DOHH2 (cell line): Measurements from ENCODE around the gene SORL1.
A peak's percentile ranks its signal among the peaks of the same experiment; 100 is the strongest.

Source experiments
- H3F3A ChIP-seq: fragments of 200-600 bp; sonication (generic), shearing (Covaris generic); 2 replicates; pipeline ENCODE4 v1.6.0; 2016; ENCODE audit warnings: antibody characterized with exemption, mild to moderate bottlenecking; ENCODE audit not compliant: control insufficient read depth, insufficient read depth
- H3K27ac ChIP-seq: fragments of 200-600 bp; sonication (generic); 2 replicates; pipeline ENCODE4 v1.5.1; 2014; ENCODE audit warnings: low read depth, mild to moderate bottlenecking, low read length, moderate library complexity
- H3K27me3 ChIP-seq: fragments of 200-600 bp; sonication (generic); 2 replicates; pipeline ENCODE4 v1.6.1; 2014; ENCODE audit warnings: mild to moderate bottlenecking, low read length, mixed read lengths; ENCODE audit not compliant: control insufficient read depth
- H3K36me3 ChIP-seq: fragments of 200-600 bp; sonication (generic); 2 replicates; pipeline ENCODE4 v1.6.1; 2014; ENCODE audit warnings: mild to moderate bottlenecking, low read length, moderate library complexity, mixed read lengths; ENCODE audit not compliant: control insufficient read depth
- H3K4me1 ChIP-seq: fragments of 200-600 bp; sonication (generic); 2 replicates; pipeline ENCODE4 v1.6.1; 2014; ENCODE audit warnings: mild to moderate bottlenecking, low read length, mixed read lengths; ENCODE audit not compliant: control insufficient read depth
- H3K4me2 ChIP-seq: fragments of 200-600 bp; sonication (generic); 2 replicates; pipeline ENCODE4 v1.6.0; 2014; ENCODE audit warnings: mild to moderate bottlenecking, low read length, moderate library complexity
- H3K4me3 ChIP-seq: fragments of 200-600 bp; sonication (generic); 2 replicates; pipeline ENCODE4 v1.5.1; 2014; ENCODE audit warnings: mild to moderate bottlenecking, low read length, mixed read lengths
- H3K79me2 ChIP-seq: fragments of 200-600 bp; sonication (generic); 2 replicates; pipeline ENCODE4 v1.6.1; 2014; ENCODE audit warnings: mild to moderate bottlenecking, low read length, mixed read lengths; ENCODE audit not compliant: control insufficient read depth
- H3K9me2 ChIP-seq: fragments of 200-600 bp; sonication (generic); replicated peaks from 2 replicates; pipeline ENCODE4 v1.6.1; 2014; ENCODE audit warnings: mild to moderate bottlenecking, low read length, mixed read lengths; ENCODE audit not compliant: control insufficient read depth
- H3K9me3 ChIP-seq: fragments of 200-600 bp; sonication (generic); 2 replicates; pipeline ENCODE4 v1.6.1; 2014; ENCODE audit warnings: antibody characterized with exemption, low read length, mixed read lengths; ENCODE audit not compliant: control insufficient read depth, insufficient read depth
- H4K20me1 ChIP-seq: fragments of 200-600 bp; sonication (generic); 2 replicates; pipeline ENCODE4 v1.6.0; 2014; ENCODE audit warnings: low read depth, mild to moderate bottlenecking, antibody characterized with exemption, low read length, moderate library complexity; ENCODE audit not compliant: control insufficient read depth, insufficient read depth
- CTCF ChIP-seq: fragments of 200-600 bp; sonication (generic); IDR thresholded peaks from one replicate; pipeline ENCODE4 v1.5.1; 2014; ENCODE audit warnings: antibody characterized with exemption, mild to moderate bottlenecking, low read depth, low read length; ENCODE audit not compliant: poor library complexity, severe bottlenecking
- EZH2phosphoT487 ChIP-seq: fragments of 200-600 bp; sonication (generic); IDR thresholded peaks from 2 replicates; pipeline ENCODE4 v1.6.1; 2017; ENCODE audit warnings: borderline replicate concordance, mild to moderate bottlenecking, antibody characterized with exemption, low read length, moderate library complexity, mixed read lengths

The SORL1 gene

GRCh38 chr11:121439759-121440158, 12.4 kb upstream of the SORL1 start:
- TF ChIP-seq EZH2phosphoT487, result no peak
- no peak for TF ChIP-seq CTCF
- no peaks in the 10 kb centered on the region for H3K79me2 ChIP-seq

GRCh38 chr11:121441521-121441920, 10.6 kb upstream of the SORL1 start:
- no peak overlapping the region for H3K4me2 ChIP-seq
- no peaks in the 10 kb centered on the region for H3K79me2 ChIP-seq
- peaks cover 58% of the 10 kb centered on the region for H3K4me1 ChIP-seq
- no peak overlapping the region for H3K27ac ChIP-seq
- peaks cover 22% of the 10 kb centered on the region for H3K36me3 ChIP-seq
- no peak for TF ChIP-seq EZH2phosphoT487
- no peaks in the 10 kb centered on the region for H3K9me2 ChIP-seq
- no peaks in the 10 kb centered on the region for H3K9me3 ChIP-seq
- H3K27me3 ChIP-seq, result no peaks in the 10 kb centered on the region
- H3F3A ChIP-seq, result peaks cover 34% of the 10 kb centered on the region
- no peak overlapping the region for H3K4me3 ChIP-seq
- no peaks in the 10 kb centered on the region for H4K20me1 ChIP-seq

More at GRCh38 chr11:121439759-121440158, 12.4 kb upstream of the SORL1 start:
- Histone ChIP-seq H3K27ac (no peak overlapping the region), H3F3A (peaks cover 23% of the 10 kb centered on the region), H3K4me2 (no peak overlapping the region), H3K9me2 (no peaks in the 10 kb centered on the region), H3K9me3 (no peaks in the 10 kb centered on the region), H4K20me1 (no peaks in the 10 kb centered on the region), H3K4me1 (peaks cover 58% of the 10 kb centered on the region), H3K4me3 (no peak overlapping the region), H3K36me3 (peaks cover 10% of the 10 kb centered on the region), H3K27me3 (no peaks in the 10 kb centered on the region)

- Histone ChIP-seq H3K4me2 (peak overlapping the region; percentile 84), H3K27ac (peak overlapping the region; percentile 97)
Measured at GRCh38 chr11:121443688-121444275, 8.3 kb upstream of the SORL1 start.

More at GRCh38 chr11:121443688-121444275, 8.3 kb upstream of the SORL1 start:
- Histone ChIP-seq H4K20me1 (no peaks in the 10 kb centered on the region), H3K4me1 (peaks cover 60% of the 10 kb centered on the region), H3K27me3 (no peaks in the 10 kb centered on the region), H3F3A (peaks cover 45% of the 10 kb centered on the region), H3K9me3 (no peaks in the 10 kb centered on the region), H3K4me3 (peak overlapping the region; percentile 95), H3K36me3 (peaks cover 35% of the 10 kb centered on the region), H3K9me2 (no peaks in the 10 kb centered on the region), H3K79me2 (no peaks in the 10 kb centered on the region; the same call in 1 of the 2 replicates)
- no peak for TF ChIP-seq CTCF
- TF ChIP-seq EZH2phosphoT487, result no peak
